MCF 10A (cell line): ENCODE data around the gene CHST6. TPM values are rescaled to one million over a fixed set of nuclear protein-coding genes. Genes with fewer than 3 reads are reported as not detected.

Experiments used
- BruUV-seq: library from RNA; stranded (reverse); fragments of 400-500 nt; replicated peaks from 2 replicates; lab custom pipeline; 2021; lab: Mats Ljungman, UMichigan
- CTCF ChIA-PET: fragments of 300-600 bp; sonication (Branson Sonifier 250); formaldehyde crosslinking; extraction: SDS; loops from one replicate; lab custom pipeline; 2021; ENCODE audit warnings: antibody characterized with exemption, inconsistent platforms; lab: Yijun Ruan, JAX
- POLR2A ChIA-PET: fragments of 300-600, 350-650 bp; sonication (Branson Sonifier 250); formaldehyde crosslinking; extraction: SDS; loops from one replicate; lab custom pipeline; 2020; ENCODE audit warnings: antibody characterized with exemption, inconsistent platforms; lab: Yijun Ruan, JAX
- DNase-seq: peaks from one replicate; pipeline ENCODE4 v3.0.0-alpha.2; 2018; ENCODE audit not compliant: unreplicated experiment
- H3K27ac Mint-ChIP-seq: one replicate; pipeline ENCODE4 v1.8.0; 2022; ENCODE audit warnings: mild to moderate bottlenecking, low read depth, mixed read lengths; ENCODE audit not compliant: unreplicated experiment
- H3K27me3 Mint-ChIP-seq: one replicate; pipeline ENCODE4 v1.8.0; 2022; ENCODE audit warnings: mixed read lengths; ENCODE audit not compliant: insufficient read depth, unreplicated experiment
- H3K36me3 Mint-ChIP-seq: one replicate; pipeline ENCODE4 v1.8.0; 2022; ENCODE audit warnings: mild to moderate bottlenecking, moderate library complexity, mixed read lengths; ENCODE audit not compliant: insufficient read depth, unreplicated experiment
- H3K4me1 Mint-ChIP-seq: one replicate; pipeline ENCODE4 v1.8.0; 2022; ENCODE audit warnings: mixed read lengths; ENCODE audit not compliant: insufficient read depth, unreplicated experiment
- H3K4me3 Mint-ChIP-seq: one replicate; pipeline ENCODE4 v1.8.0; 2022; ENCODE audit warnings: mild to moderate bottlenecking, moderate library complexity, mixed read lengths; ENCODE audit not compliant: unreplicated experiment
- H3K9me3 Mint-ChIP-seq: one replicate; pipeline ENCODE4 v1.8.0; 2022; ENCODE audit warnings: mixed read lengths; ENCODE audit not compliant: unreplicated experiment
- intact Hi-C: fragments of 100-400 bp; cut with micrococcal nuclease; formaldehyde crosslinking; loops from 2 replicates; pipeline ENCODE4 v1.14.1; 2022
- total RNA-seq: library from RNA; stranded (reverse); gene quantifications from 2 replicates; pipeline ENCODE4 v1.2.3, GENCODE V29; 2022
- TF ChIP-seq, protein P1 (sequence below): fragments of 200-600 bp; IDR thresholded peaks from one replicate; pipeline ENCODE4 v1.8.0; 2022; ENCODE audit warnings: antibody characterized with exemption, mild to moderate bottlenecking; ENCODE audit not compliant: unreplicated experiment

CHST6 gene
- total RNA-seq, 1 experiment from 2014 or later = 0.16 TPM

DNA sequence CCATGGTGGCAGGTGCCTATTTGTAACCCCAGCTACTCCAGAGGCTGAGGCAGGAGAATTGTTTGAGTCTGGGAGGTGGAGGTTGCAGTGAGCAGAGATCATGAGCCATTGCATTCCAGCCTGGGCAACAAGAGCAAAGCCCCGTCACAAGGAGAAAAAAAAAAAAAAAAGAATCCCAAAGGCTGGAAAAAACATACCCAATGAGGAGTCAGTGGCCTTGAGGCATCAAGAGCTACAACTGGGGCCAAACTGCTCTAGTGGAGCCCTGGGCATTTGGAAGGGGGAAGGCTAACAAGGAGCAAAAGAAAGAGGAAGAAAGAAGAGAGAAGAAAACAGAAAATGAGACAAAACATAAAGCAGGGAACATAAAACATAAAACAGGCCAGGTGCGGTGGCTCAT is 6.9 kb downstream of the CHST6 start:
- H3K27me3 Mint-ChIP-seq = no peaks in the 10 kb centered on the region
- H3K4me3 Mint-ChIP-seq = no peak overlapping the region
- no TSS peak for BruUV-seq
- H3K27ac Mint-ChIP-seq = no peak overlapping the region
- H3K4me1 Mint-ChIP-seq = peaks cover 28% of the 10 kb centered on the region
- POLR2A ChIA-PET = no interaction called here
- H3K9me3 Mint-ChIP-seq = no peaks in the 10 kb centered on the region
- no peak for DNase-seq
- H3K36me3 Mint-ChIP-seq = no peaks in the 10 kb centered on the region
- intact Hi-C loops = no loop called here
- TF ChIP-seq, protein P1, sequence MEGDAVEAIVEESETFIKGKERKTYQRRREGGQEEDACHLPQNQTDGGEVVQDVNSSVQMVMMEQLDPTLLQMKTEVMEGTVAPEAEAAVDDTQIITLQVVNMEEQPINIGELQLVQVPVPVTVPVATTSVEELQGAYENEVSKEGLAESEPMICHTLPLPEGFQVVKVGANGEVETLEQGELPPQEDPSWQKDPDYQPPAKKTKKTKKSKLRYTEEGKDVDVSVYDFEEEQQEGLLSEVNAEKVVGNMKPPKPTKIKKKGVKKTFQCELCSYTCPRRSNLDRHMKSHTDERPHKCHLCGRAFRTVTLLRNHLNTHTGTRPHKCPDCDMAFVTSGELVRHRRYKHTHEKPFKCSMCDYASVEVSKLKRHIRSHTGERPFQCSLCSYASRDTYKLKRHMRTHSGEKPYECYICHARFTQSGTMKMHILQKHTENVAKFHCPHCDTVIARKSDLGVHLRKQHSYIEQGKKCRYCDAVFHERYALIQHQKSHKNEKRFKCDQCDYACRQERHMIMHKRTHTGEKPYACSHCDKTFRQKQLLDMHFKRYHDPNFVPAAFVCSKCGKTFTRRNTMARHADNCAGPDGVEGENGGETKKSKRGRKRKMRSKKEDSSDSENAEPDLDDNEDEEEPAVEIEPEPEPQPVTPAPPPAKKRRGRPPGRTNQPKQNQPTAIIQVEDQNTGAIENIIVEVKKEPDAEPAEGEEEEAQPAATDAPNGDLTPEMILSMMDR = no peak
- CTCF ChIA-PET = interaction anchor here (0.7 to 4.0 kb wide), 2 partner anchors 29 to 67 kb away, joined by 7 to 18 read pairs; partner anchors contain the start of gene TMEM231

DNA sequence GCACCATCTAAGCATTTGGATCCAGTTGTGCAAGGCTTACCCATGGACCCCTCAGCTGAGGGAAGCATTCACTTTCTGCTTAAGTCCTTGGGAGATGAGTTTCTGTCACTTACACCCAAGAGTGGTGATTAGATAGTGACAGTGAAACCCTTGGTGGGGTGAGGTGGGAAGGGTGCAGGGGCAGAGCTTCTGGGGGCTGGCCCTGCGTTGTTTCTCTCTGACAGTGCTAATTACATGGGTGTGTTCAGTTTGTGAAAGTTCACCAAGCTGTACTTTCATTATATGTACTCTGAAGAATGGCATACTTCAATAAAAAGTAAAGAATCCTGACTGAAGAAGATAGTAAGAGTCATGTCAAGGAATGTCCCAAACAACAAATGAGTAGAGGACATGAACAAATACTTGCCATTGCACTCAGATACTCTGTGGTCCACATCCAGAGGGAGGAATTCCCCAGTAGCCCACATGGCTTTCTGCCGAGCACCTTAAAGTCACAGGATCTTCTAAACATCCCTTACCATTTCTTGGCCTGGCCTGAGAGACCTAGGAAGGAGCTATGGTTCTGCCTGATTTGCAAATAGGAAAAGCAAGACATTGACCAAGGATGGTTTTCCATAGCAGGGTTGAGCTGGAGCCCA is 8.4 kb downstream of the CHST6 start:
- TF ChIP-seq, protein P1 = no peak
- DNase-seq = no peak
- Mint-ChIP-seq H3K9me3 (no peaks in the 10 kb centered on the region), H3K4me1 (peaks cover 36% of the 10 kb centered on the region), H3K36me3 (peaks cover 6% of the 10 kb centered on the region), H3K27ac (peak overlapping the region; percentile 70), H3K27me3 (no peaks in the 10 kb centered on the region), H3K4me3 (no peak overlapping the region)
- intact Hi-C loops = no loop called here
- ChIA-PET CTCF (interaction anchor here (0.8 to 4.0 kb wide), 5 partner anchors 11 to 109 kb away, joined by 3 to 37 read pairs (median 16); partner anchors contain the start of gene TMEM170A), POLR2A (interaction anchor here (0.5 to 6.7 kb wide), 13 partner anchors 10 to 1704 kb away, joined by 3 to 46 read pairs (median 4); partner anchors contain the start of genes CFDP1, GABARAPL2, KARS1 and TERF2IP)
- no TSS peak for BruUV-seq

DNA sequence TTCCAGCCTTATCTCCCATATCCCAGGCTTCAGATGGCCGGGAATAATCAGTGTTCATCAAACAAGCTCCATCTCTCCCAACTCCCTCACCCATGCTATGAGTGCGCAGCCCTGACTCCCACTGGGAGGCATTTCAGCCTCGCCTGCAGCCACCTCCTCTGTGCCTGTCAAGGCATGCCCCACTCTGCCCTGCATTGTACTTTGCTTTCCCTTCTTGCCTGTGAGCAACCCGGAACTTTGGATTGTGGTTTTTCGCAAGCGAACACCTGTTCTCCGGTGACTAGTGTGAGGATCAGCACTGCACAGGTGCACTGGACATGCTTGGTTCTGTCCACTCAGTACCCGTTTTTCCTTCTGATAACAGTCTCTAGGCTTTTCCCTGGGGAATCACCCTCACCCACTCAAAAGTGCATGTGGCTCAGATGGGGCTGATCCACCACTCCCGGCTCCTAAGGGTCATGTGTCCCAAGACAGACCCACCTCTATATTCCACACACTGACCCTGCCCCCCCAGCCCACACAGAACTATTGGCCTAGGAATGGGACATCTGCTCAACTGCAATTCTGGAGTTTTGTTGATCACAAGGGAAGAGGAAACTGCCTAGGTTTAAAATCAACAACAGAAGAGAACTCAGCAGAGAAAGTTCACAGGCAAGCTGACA is 9.1 kb downstream of the CHST6 start:
- BruUV-seq = no TSS peak
- Mint-ChIP-seq H3K27ac (peak overlapping the region; percentile 70), H3K36me3 (peaks cover 6% of the 10 kb centered on the region), H3K9me3 (no peaks in the 10 kb centered on the region), H3K27me3 (no peaks in the 10 kb centered on the region), H3K4me1 (peaks cover 36% of the 10 kb centered on the region), H3K4me3 (peak overlapping the region; percentile 37)
- TF ChIP-seq, protein P1 = no peak
- ChIA-PET CTCF (interaction anchor here (0.5 to 4.0 kb wide), 9 partner anchors 10 to 278 kb away, joined by 3 to 37 read pairs (median 5); partner anchors contain the start of gene TMEM170A), POLR2A (interaction anchor here (0.5 to 6.7 kb wide), 19 partner anchors 10 to 1704 kb away, joined by 3 to 46 read pairs (median 4); partner anchors contain the start of genes CFDP1, GABARAPL2, KARS1 and TERF2IP)
- intact Hi-C loops = no loop called here
- DNase-seq = peak; percentile 95
